ENCODE data around the gene BANK1. TPM values are rescaled to one million over a fixed set of nuclear protein-coding genes. Genes with fewer than 3 reads are reported as not detected.

BANK1 gene
- total RNA-seq (2022; extraction: Qiagen RNA extraction; ENCODE audit: low read depth) = 0.65 to 1.0 TPM (median 0.73 TPM) in 5 replicates

GRCh38 chr4:101790521-101791181 is at the start of gene BANK1:
Gene BANK1, plus strand, starts transcription at chr4:101790730. Its CDS starts 151 bp downstream, at chr4:101790881.

